ENCODE measurements around the gene CDAN1.
"Not testable (repeated sequence)": the region's sequence is repeated elsewhere in the genome, so short reads cannot be mapped to it uniquely, and the experiment has no call there.

CDAN1 gene

DNA sequence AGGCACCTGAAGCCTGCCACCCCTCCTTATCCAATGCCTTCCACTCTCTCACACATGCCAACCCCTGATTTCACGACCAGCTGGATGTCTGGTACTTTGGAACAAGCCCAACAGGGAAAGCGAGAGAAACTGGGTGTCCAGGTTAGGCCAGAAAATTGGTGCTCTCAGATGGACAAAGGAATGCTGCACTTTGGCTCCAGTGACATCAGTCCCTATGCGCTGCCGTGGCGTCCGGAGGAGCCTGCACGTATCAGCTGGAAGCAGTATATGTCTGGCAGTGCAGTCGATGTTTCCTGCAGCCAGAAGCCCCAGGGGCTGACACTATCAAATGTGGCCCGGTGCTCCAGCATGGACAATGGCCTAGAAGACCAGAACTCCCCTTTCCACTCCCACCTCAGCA is 45.2 kb downstream of the CDAN1 start:
- Histone ChIP-seq H3K36me3 (ENCODE audit: control insufficient read depth, insufficient read depth, low read length) (peaks cover 28% of the 10 kb centered on the region), H3K27me3 (ENCODE audit: control insufficient read depth, insufficient read depth, low read length) (no peaks in the 10 kb centered on the region), H3K4me3 (ENCODE audit: low read depth, low read length) (no peak overlapping the region), H3K9me3 (ENCODE audit: control insufficient read depth, insufficient read depth, low read depth, low read length) (no peaks in the 10 kb centered on the region), H3K4me1 (ENCODE audit: control insufficient read depth, insufficient read depth, low read length) (no peaks in the 10 kb centered on the region), H3K27ac (ENCODE audit: low read depth, low read length) (no peak overlapping the region), H3K9ac (ENCODE audit: low read length) (no peak overlapping the region)

DNA sequence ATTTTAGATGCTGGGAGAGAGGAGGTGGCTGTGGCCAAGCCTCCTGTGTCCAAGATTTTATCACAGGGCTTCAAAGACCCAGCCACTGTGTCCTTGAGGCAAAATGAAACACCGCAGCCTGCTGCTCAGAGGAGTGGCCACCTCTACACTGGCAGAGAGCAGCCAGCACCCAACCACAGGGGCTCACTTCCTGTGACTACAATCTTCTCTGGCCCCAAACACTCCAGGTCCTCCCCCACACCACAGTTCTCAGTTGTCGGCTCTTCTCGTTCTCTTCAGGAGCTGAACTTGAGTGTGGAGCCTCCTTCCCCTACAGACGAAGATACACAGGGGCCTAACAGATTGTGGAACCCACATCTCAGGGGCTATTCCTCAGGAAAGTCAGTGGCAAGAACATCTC is 45.6 kb downstream of the CDAN1 start:
- H3K27me3 ChIP-seq (ENCODE audit: control insufficient read depth, insufficient read depth, low read length), result no peaks in the 10 kb centered on the region
- H3K4me3 ChIP-seq (ENCODE audit: low read depth, low read length), result no peak overlapping the region
- no peak overlapping the region for H3K27ac ChIP-seq (ENCODE audit: low read depth, low read length)
- H3K4me1 ChIP-seq (ENCODE audit: control insufficient read depth, insufficient read depth, low read length), result no peaks in the 10 kb centered on the region
- H3K36me3 ChIP-seq (ENCODE audit: control insufficient read depth, insufficient read depth, low read length), result peaks cover 31% of the 10 kb centered on the region
- H3K9ac ChIP-seq (ENCODE audit: low read length), result no peak overlapping the region
- no peaks in the 10 kb centered on the region for H3K9me3 ChIP-seq (ENCODE audit: control insufficient read depth, insufficient read depth, low read depth, low read length)

DNA sequence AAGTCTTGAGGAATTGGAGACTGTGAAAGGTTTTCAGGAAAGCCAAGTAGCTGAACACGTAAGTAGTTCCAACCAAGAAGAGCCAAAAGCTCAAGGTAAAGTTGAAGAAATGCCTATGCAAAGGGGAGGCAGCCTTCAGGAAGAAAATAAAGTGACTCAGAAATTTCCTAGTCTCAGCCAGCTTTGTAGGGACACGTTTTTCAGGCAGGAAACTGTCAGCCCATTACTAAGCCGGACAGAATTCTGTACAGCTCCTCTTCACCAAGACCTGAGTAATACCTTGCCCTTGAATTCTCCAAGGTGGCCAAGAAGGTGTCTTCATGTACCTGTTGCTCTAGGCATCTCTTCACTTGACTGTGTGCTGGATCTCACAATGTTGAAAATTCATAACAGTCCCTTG is 48.6 kb downstream of the CDAN1 start:
- H3K4me3 ChIP-seq (ENCODE audit: low read depth, low read length), result no peak overlapping the region
- no peak overlapping the region for H3K9ac ChIP-seq (ENCODE audit: low read length)
- H3K9me3 ChIP-seq (ENCODE audit: control insufficient read depth, insufficient read depth, low read depth, low read length), result no peaks in the 10 kb centered on the region
- H3K27ac ChIP-seq (ENCODE audit: low read depth, low read length), result no peak overlapping the region
- H3K27me3 ChIP-seq (ENCODE audit: control insufficient read depth, insufficient read depth, low read length), result no peaks in the 10 kb centered on the region
- H3K36me3 ChIP-seq (ENCODE audit: control insufficient read depth, insufficient read depth, low read length), result peaks cover 34% of the 10 kb centered on the region
- H3K4me1 ChIP-seq (ENCODE audit: control insufficient read depth, insufficient read depth, low read length), result no peaks in the 10 kb centered on the region

GRCh38 chr15:42687740-42688139 is 49.2 kb downstream of the CDAN1 start:
- Histone ChIP-seq H3K36me3 (ENCODE audit: control insufficient read depth, insufficient read depth, low read length) (peaks cover 37% of the 10 kb centered on the region), H3K4me3 (ENCODE audit: low read depth, low read length) (no peak overlapping the region), H3K27me3 (ENCODE audit: control insufficient read depth, insufficient read depth, low read length) (no peaks in the 10 kb centered on the region), H3K9ac (ENCODE audit: low read length) (no peak overlapping the region), H3K27ac (ENCODE audit: low read depth, low read length) (no peak overlapping the region), H3K4me1 (ENCODE audit: control insufficient read depth, insufficient read depth, low read length) (no peaks in the 10 kb centered on the region), H3K9me3 (ENCODE audit: control insufficient read depth, insufficient read depth, low read depth, low read length) (no peaks in the 10 kb centered on the region)

GRCh38 chr15:42686281-42686680 is 50.6 kb downstream of the CDAN1 start:
- no peak overlapping the region for H3K27ac ChIP-seq (ENCODE audit: low read depth, low read length)

GRCh38 chr15:42681119-42681518 is 55.8 kb downstream of the CDAN1 start:
- H3K4me3 ChIP-seq (ENCODE audit: low read depth, low read length), result no peak overlapping the region
- H3K9me3 ChIP-seq (ENCODE audit: control insufficient read depth, insufficient read depth, low read depth, low read length), result no peaks in the 10 kb centered on the region
- H3K36me3 ChIP-seq (ENCODE audit: control insufficient read depth, insufficient read depth, low read length), result peaks cover 42% of the 10 kb centered on the region
- H3K27me3 ChIP-seq (ENCODE audit: control insufficient read depth, insufficient read depth, low read length), result no peaks in the 10 kb centered on the region
- H3K9ac ChIP-seq (ENCODE audit: low read length), result no peak overlapping the region
- H3K4me1 ChIP-seq (ENCODE audit: control insufficient read depth, insufficient read depth, low read length), result no peaks in the 10 kb centered on the region
- no peak overlapping the region for H3K27ac ChIP-seq (ENCODE audit: low read depth, low read length)

More at GRCh38 chr15:42686281-42686680, 50.6 kb downstream of the CDAN1 start:
- Histone ChIP-seq H3K36me3 (ENCODE audit: control insufficient read depth, insufficient read depth, low read length) (peaks cover 48% of the 10 kb centered on the region), H3K9ac (ENCODE audit: low read length) (no peak overlapping the region), H3K9me3 (ENCODE audit: control insufficient read depth, insufficient read depth, low read depth, low read length) (no peaks in the 10 kb centered on the region), H3K4me1 (ENCODE audit: control insufficient read depth, insufficient read depth, low read length) (no peaks in the 10 kb centered on the region), H3K4me3 (ENCODE audit: low read depth, low read length) (no peak overlapping the region), H3K27me3 (ENCODE audit: control insufficient read depth, insufficient read depth, low read length) (no peaks in the 10 kb centered on the region)

- not testable (repeated sequence) for H3K4me1 ChIP-seq (ENCODE audit: control insufficient read depth, insufficient read depth, low read length); H3K4me3 ChIP-seq (ENCODE audit: low read depth, low read length); H3K27me3 ChIP-seq (ENCODE audit: control insufficient read depth, insufficient read depth, low read length); H3K9me3 ChIP-seq (ENCODE audit: control insufficient read depth, insufficient read depth, low read depth, low read length); H3K27ac ChIP-seq (ENCODE audit: low read depth, low read length); H3K9ac ChIP-seq (ENCODE audit: low read length)
- H3K36me3 ChIP-seq (ENCODE audit: control insufficient read depth, insufficient read depth, low read length), result peaks cover 41% of the 10 kb centered on the region
Measured at GRCh38 chr15:42680142-42680482, 56.8 kb downstream of the CDAN1 start.

- Histone ChIP-seq H3K4me1 (ENCODE audit: control insufficient read depth, insufficient read depth, low read length) (no peaks in the 10 kb centered on the region), H3K9ac (ENCODE audit: low read length) (no peak overlapping the region), H3K4me3 (ENCODE audit: low read depth, low read length) (no peak overlapping the region), H3K27ac (ENCODE audit: low read depth, low read length) (no peak overlapping the region), H3K27me3 (ENCODE audit: control insufficient read depth, insufficient read depth, low read length) (no peaks in the 10 kb centered on the region), H3K36me3 (ENCODE audit: control insufficient read depth, insufficient read depth, low read length) (peaks cover 37% of the 10 kb centered on the region), H3K9me3 (ENCODE audit: control insufficient read depth, insufficient read depth, low read depth, low read length) (no peaks in the 10 kb centered on the region)
Measured at GRCh38 chr15:42679285-42680141, 57.4 kb downstream of the CDAN1 start.

DNA sequence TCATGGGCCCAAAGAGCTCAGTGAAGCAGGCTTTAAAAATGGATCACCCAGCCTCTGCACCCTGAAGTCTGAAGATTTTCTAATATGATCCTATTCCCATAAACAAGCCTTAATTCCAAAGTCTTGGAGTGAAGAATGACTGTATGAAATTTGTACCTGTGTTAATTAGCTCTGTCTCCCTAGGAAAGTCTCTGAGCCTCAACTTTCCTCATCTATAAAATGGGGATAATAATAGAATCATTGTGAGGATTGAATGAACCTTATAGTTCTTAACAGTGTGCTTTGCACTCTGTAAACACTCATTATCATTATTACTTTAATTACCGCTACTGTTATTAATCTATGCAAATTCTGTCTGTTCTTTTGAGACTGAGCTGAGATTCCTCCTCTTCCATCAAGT is 61.9 kb downstream of the CDAN1 start:
- Histone ChIP-seq H3K36me3 (ENCODE audit: control insufficient read depth, insufficient read depth, low read length) (peaks cover 15% of the 10 kb centered on the region), H3K4me1 (ENCODE audit: control insufficient read depth, insufficient read depth, low read length) (peaks cover 5% of the 10 kb centered on the region; the same call in 1 of the 2 replicates), H3K27ac (ENCODE audit: low read depth, low read length) (no peak overlapping the region), H3K4me3 (ENCODE audit: low read depth, low read length) (no peak overlapping the region), H3K9me3 (ENCODE audit: control insufficient read depth, insufficient read depth, low read depth, low read length) (no peaks in the 10 kb centered on the region), H3K27me3 (ENCODE audit: control insufficient read depth, insufficient read depth, low read length) (no peaks in the 10 kb centered on the region), H3K9ac (ENCODE audit: low read length) (no peak overlapping the region)

GRCh38 chr15:42674472-42674871 is 62.5 kb downstream of the CDAN1 start:
- Histone ChIP-seq H3K4me1 (ENCODE audit: control insufficient read depth, insufficient read depth, low read length) (peaks cover 5% of the 10 kb centered on the region; the same call in 1 of the 2 replicates), H3K27me3 (ENCODE audit: control insufficient read depth, insufficient read depth, low read length) (no peaks in the 10 kb centered on the region), H3K36me3 (ENCODE audit: control insufficient read depth, insufficient read depth, low read length) (peaks cover 16% of the 10 kb centered on the region), H3K4me3 (ENCODE audit: low read depth, low read length) (no peak overlapping the region), H3K27ac (ENCODE audit: low read depth, low read length) (no peak overlapping the region), H3K9me3 (ENCODE audit: control insufficient read depth, insufficient read depth, low read depth, low read length) (no peaks in the 10 kb centered on the region), H3K9ac (ENCODE audit: low read length) (no peak overlapping the region)

Data from HUES6 (cell line).